ENCODE data around the gene PCDHB10.
A peak's percentile ranks its signal among the peaks of the same experiment; 100 is the strongest.
"Not testable (repeated sequence)": the region's sequence is repeated elsewhere in the genome, so short reads cannot be mapped to it uniquely, and the experiment has no call there.

The PCDHB10 gene

GRCh38 chr5:141188682-141189081 is 3.5 kb upstream of the PCDHB10 start:
- DNase-seq, result not testable (repeated sequence)

GRCh38 chr5:141189131-141189530 is 3.0 kb upstream of the PCDHB10 start:
- not testable (repeated sequence) for DNase-seq

- DNase-seq, result not testable (repeated sequence)
Measured at GRCh38 chr5:141194332-141194731, 2.2 kb downstream of the PCDHB10 start.

- no peak for DNase-seq
Measured at GRCh38 chr5:141196363-141196762, 4.2 kb downstream of the PCDHB10 start.

- peak; percentile 18 to 47 for DNase-seq
Measured at GRCh38 chr5:141199359-141200235, 7.4 kb downstream of the PCDHB10 start, which contains the start of gene PCDHB11. Gene PCDHB11, plus strand, starts transcription at chr5:141199627. Its CDS starts 148 bp downstream, at chr5:141199775.

- not testable (repeated sequence) for DNase-seq
Measured at GRCh38 chr5:141201126-141201525, 9.0 kb downstream of the PCDHB10 start.

- DNase-seq, result not testable (repeated sequence)
Measured at GRCh38 chr5:141201646-141202045, 9.5 kb downstream of the PCDHB10 start.

GRCh38 chr5:141208478-141208877 is 16.3 kb downstream of the PCDHB10 start, which contains the start of gene PCDHB12:
Gene PCDHB12, plus strand, starts transcription at chr5:141208719. Its CDS starts 189 bp downstream, at chr5:141208908.
- DNase-seq, result no peak

- DNase-seq, result not testable (repeated sequence)
Measured at GRCh38 chr5:141210281-141210680, 18.1 kb downstream of the PCDHB10 start.

GRCh38 chr5:141210849-141211248 is 18.7 kb downstream of the PCDHB10 start:
- DNase-seq, result not testable (repeated sequence)

- DNase-seq, result peak; percentile 45 to 73
Measured at GRCh38 chr5:141213656-141214339, 21.6 kb downstream of the PCDHB10 start, which contains the start of gene PCDHB13. Gene PCDHB13, plus strand, starts transcription at chr5:141213919. Its CDS starts 205 bp downstream, at chr5:141214124.

- not testable (repeated sequence) for DNase-seq
Measured at GRCh38 chr5:141214583-141214982, 22.4 kb downstream of the PCDHB10 start.

- DNase-seq, result not testable (repeated sequence)
Measured at GRCh38 chr5:141215504-141215903, 23.4 kb downstream of the PCDHB10 start.

GRCh38 chr5:141216035-141216434 is 23.9 kb downstream of the PCDHB10 start:
- not testable (repeated sequence) for DNase-seq

GRCh38 chr5:141223112-141223783 is 31.1 kb downstream of the PCDHB10 start, which contains the start of gene PCDHB14:
Gene PCDHB14, plus strand, starts transcription at chr5:141223343. Its CDS starts 163 bp downstream, at chr5:141223506.
- peak; percentile 76 to 80 for DNase-seq

GRCh38 chr5:141224844-141225243 is 32.7 kb downstream of the PCDHB10 start:
- not testable (repeated sequence) for DNase-seq

GRCh38 chr5:141225421-141225820 is 33.3 kb downstream of the PCDHB10 start:
- not testable (repeated sequence) for DNase-seq

GRCh38 chr5:141234109-141234667 is 42.0 kb downstream of the PCDHB10 start:
- DNase-seq, result no peak

- DNase-seq, result not testable (repeated sequence)
Measured at GRCh38 chr5:141235922-141236321, 43.8 kb downstream of the PCDHB10 start.

- no peak for DNase-seq
Measured at GRCh38 chr5:141236516-141237313, 44.6 kb downstream of the PCDHB10 start.

GRCh38 chr5:141241496-141241895 is 49.3 kb downstream of the PCDHB10 start:
- DNase-seq, result no peak

All from SHP77 (cell line).